Aorta (tissue), 5 donors: ENCODE results near the gene XPO1. TPM values are rescaled to one million over a fixed set of nuclear protein-coding genes. Genes with fewer than 3 reads are reported as not detected.

Experiments used
- ATAC-seq: fragments of 200-7000 bp; cut with Tn5 transposase; one replicate; pipeline ENCODE4 v1.9.1; 2022; ENCODE audit warnings: moderate library complexity; ENCODE audit not compliant: low FRiP score
- DNase-seq, 2 donors: peaks; one replicate each; pipeline ENCODE4 v3.0.0-alpha.2; 2020
- H3K27ac ChIP-seq, 2 donors: one replicate each; pipeline ENCODE4 v1.5.1; 2013; ENCODE audit warnings: low read length in 2 of 2, mild to moderate bottlenecking in 2 of 2, moderate library complexity in 2 of 2, control low read depth in 1 of 2, inconsistent platforms in 1 of 2, low read depth in 1 of 2
- H3K27me3 ChIP-seq, 2 donors: one replicate each; pipeline ENCODE4 v1.6.1; 2013; ENCODE audit warnings: control low read depth in 1 of 2, low read length in 1 of 2, mild to moderate bottlenecking in 1 of 2, moderate library complexity in 1 of 2; ENCODE audit not compliant: insufficient read depth in 2 of 2, control insufficient read depth in 1 of 2
- H3K36me3 ChIP-seq, 2 donors: one replicate each; pipeline ENCODE4 v1.6.1; 2013; ENCODE audit warnings: control low read depth in 1 of 2, low read length in 1 of 2, mild to moderate bottlenecking in 1 of 2; ENCODE audit not compliant: insufficient read depth in 2 of 2, control insufficient read depth in 1 of 2
- H3K4me1 ChIP-seq, 2 donors: one replicate each; pipeline ENCODE4 v1.6.1; 2013; ENCODE audit warnings: low read length in 2 of 2, control low read depth in 1 of 2, mild to moderate bottlenecking in 1 of 2, moderate library complexity in 1 of 2; ENCODE audit not compliant: insufficient read depth in 2 of 2, control insufficient read depth in 1 of 2
- H3K4me3 ChIP-seq, 2 donors: one replicate each; pipeline ENCODE4 v1.5.1; 2013; ENCODE audit warnings: low read length in 2 of 2, control low read depth in 1 of 2, mild to moderate bottlenecking in 1 of 2
- H3K9me3 ChIP-seq: one replicate; pipeline ENCODE4 v1.6.1; 2013; ENCODE audit warnings: mild to moderate bottlenecking, low read length; ENCODE audit not compliant: control insufficient read depth
- WGBS, 2 donors: extraction: QIAGEN DNeasy Blood & Tissue Kit; methylation state at CpG; one replicate each; pipeline ENCODE4 v1.1.7; 2013; 5-methylcytosine and 5-hydroxymethylcytosine counted together
- intact Hi-C, 2 donors: fragments of 100-400 bp; cut with DNase I; formaldehyde crosslinking; loops; one replicate each; pipeline versions ENCODE4 v1.14.2 to v1.15.0; 2022
- polyA plus RNA-seq, 2 donors: library from polyadenylated mRNA; stranded (reverse); fragments of 200-250 nt; gene quantifications; one replicate each; pipeline ENCODE4 v1.2.3, GENCODE V29; 2013
- total RNA-seq, 2 donors: library from RNA; stranded (reverse); fragmentation: NEBNext Ultra II Directional; extraction: Animal tissue kit (Norgen Biotek cat#: 25700); gene quantifications; one replicate each; pipeline ENCODE4 v1.2.1, GENCODE V29; 2021
- donor health status: healthy with polysubstance abuse.
- donor health status: Bipolar disorder and iron deficiency.
- donor health status: DM: no; HTN: no; CAD: no.
- donor health status: DM: no; HTN: no; CAD: no.
- donor health status: DM: yes; HTN: yes; CAD: no.

The XPO1 gene
- total and polyA plus RNA-seq, 4 donors: 20.8 to 115 (median 60.6) TPM

GRCh38 chr2:61435291-61435690, 102.9 kb downstream of the XPO1 start:
- DNase-seq (no peak), ATAC-seq (no peak)
- no peaks in the 10 kb centered on the region for H3K36me3 ChIP-seq
- 97 to 99% methylated on average over 1 of the region's 1 CpG for WGBS, 2 donors
- intact Hi-C loops: no loop called here
- peaks cover 0 to 3% of the 10 kb centered on the region in 2 donors for H3K4me1 ChIP-seq
- H3K27ac ChIP-seq: no peak overlapping the region
- no peaks in the 10 kb centered on the region for H3K9me3 ChIP-seq
- H3K4me3 ChIP-seq: no peak overlapping the region
- no peaks in the 10 kb centered on the region for H3K27me3 ChIP-seq

- Histone ChIP-seq H3K4me3 (no peak overlapping the region), H3K27ac (no peak overlapping the region), H3K27me3 (no peaks in the 10 kb centered on the region), H3K36me3 (no peaks in the 10 kb centered on the region), H3K4me1 (peaks cover 0 to 3% of the 10 kb centered on the region in 2 donors), H3K9me3 (no peaks in the 10 kb centered on the region)
- no peak for ATAC-seq
- intact Hi-C loops: no loop called here
- DNase-seq: no peak
These were observed 103.8 kb downstream of the XPO1 start for GRCh38 chr2:61434314-61434713.

- H3K9me3 ChIP-seq: no peaks in the 10 kb centered on the region
- intact Hi-C loops: no loop called here
- no peak overlapping the region for H3K4me3 ChIP-seq
- WGBS, 2 donors: 95 to 100% methylated on average over 1 of the region's 1 CpG
- H3K36me3 ChIP-seq: no peaks in the 10 kb centered on the region
- no peak for DNase-seq
- H3K27ac ChIP-seq: no peak overlapping the region
- peaks cover 0 to 3% of the 10 kb centered on the region in 2 donors for H3K4me1 ChIP-seq
- no peak for ATAC-seq
- H3K27me3 ChIP-seq: no peaks in the 10 kb centered on the region
These were observed 104.5 kb downstream of the XPO1 start for GRCh38 chr2:61433606-61434005.

- WGBS, 2 donors: 94% methylated on average over 3 of the region's 3 CpGs
- intact Hi-C loops: no loop called here
- ATAC-seq (no peak), DNase-seq (no peak)
- Histone ChIP-seq H3K36me3 (no peaks in the 10 kb centered on the region), H3K9me3 (no peaks in the 10 kb centered on the region), H3K27ac (no peak overlapping the region), H3K27me3 (no peaks in the 10 kb centered on the region), H3K4me1 (peaks cover 0 to 3% of the 10 kb centered on the region in 2 donors), H3K4me3 (no peak overlapping the region)
These were observed 105.2 kb downstream of the XPO1 start for GRCh38 chr2:61432990-61433389.

GRCh38 chr2:61431345-61431744, 106.8 kb downstream of the XPO1 start:
- intact Hi-C loops: no loop called here
- DNase-seq: no peak
- H3K4me3 ChIP-seq: no peak overlapping the region
- no peak for ATAC-seq
- H3K4me1 ChIP-seq: peaks cover 0 to 4% of the 10 kb centered on the region in 2 donors
- no peaks in the 10 kb centered on the region for H3K27me3 ChIP-seq
- WGBS, 2 donors: 95 to 98% methylated on average over 5 of the region's 5 CpGs
- H3K36me3 ChIP-seq: no peaks in the 10 kb centered on the region
- no peak overlapping the region for H3K27ac ChIP-seq
- H3K9me3 ChIP-seq: no peaks in the 10 kb centered on the region

Other genes with a start within 250 kb of the XPO1 start
- gene USP34, start 67.3 kb downstream of the XPO1 start, total RNA-seq: 100 to 1,000 TPM; 128 to 146 TPM
- 10 to 100 TPM; 25.2 to 54.4 TPM for gene USP34, start 67.3 kb downstream of the XPO1 start, polyA plus RNA-seq